Karpas-422 (cell line): ENCODE data around the gene RFX7. TPM values are rescaled to one million over a fixed set of nuclear protein-coding genes. Genes with fewer than 3 reads are reported as not detected.
"Not testable (repeated sequence)": the region's sequence is repeated elsewhere in the genome, so short reads cannot be mapped to it uniquely, and the experiment has no call there.

Experiments
- DNase-seq: peaks from one replicate; pipeline ENCODE4 v3.0.0-alpha.2; 2015
- H2AFZ ChIP-seq: fragments of 200-600 bp; sonication (generic); 2 replicates; pipeline ENCODE4 v1.6.1; 2014; ENCODE audit warnings: antibody characterized with exemption, low read length, mixed read lengths
- H3K27ac ChIP-seq: fragments of 200-600 bp; sonication (generic); 2 replicates; pipeline ENCODE4 v1.5.1; 2014; ENCODE audit warnings: mild to moderate bottlenecking, low read length, moderate library complexity
- H3K27me3 ChIP-seq: fragments of 200-600 bp; sonication (generic); 2 replicates; pipeline ENCODE4 v1.6.1; 2014; ENCODE audit warnings: low read length, mixed read lengths
- H3K36me3 ChIP-seq: fragments of 200-600 bp; sonication (generic); 2 replicates; pipeline ENCODE4 v1.6.1; 2014; ENCODE audit warnings: low read length, mixed read lengths; ENCODE audit not compliant: insufficient read depth
- H3K4me1 ChIP-seq: fragments of 200-600 bp; sonication (generic); 2 replicates; pipeline ENCODE4 v1.6.1; 2014; ENCODE audit warnings: mild to moderate bottlenecking, low read length, mixed read lengths
- H3K4me2 ChIP-seq: fragments of 200-600 bp; sonication (generic); 2 replicates; pipeline ENCODE4 v1.6.1; 2014; ENCODE audit warnings: low read length, low read depth, mild to moderate bottlenecking; ENCODE audit not compliant: poor library complexity, severe bottlenecking
- H3K4me3 ChIP-seq: fragments of 200-600 bp; sonication (generic); 2 replicates; pipeline ENCODE4 v1.5.1; 2014; ENCODE audit warnings: mild to moderate bottlenecking, antibody characterized with exemption, low read length, mixed read lengths
- H3K79me2 ChIP-seq: fragments of 200-600 bp; sonication (generic); 2 replicates; pipeline ENCODE4 v1.6.1; 2014; ENCODE audit warnings: mild to moderate bottlenecking, low read length, mixed read lengths
- H3K9ac ChIP-seq: fragments of 200-600 bp; sonication (generic); 2 replicates; pipeline ENCODE4 v1.6.0; 2014; ENCODE audit warnings: low read length
- H3K9me2 ChIP-seq: fragments of 200-600 bp; sonication (generic), shearing (Covaris generic); replicated peaks from 2 replicates; pipeline ENCODE4 v1.6.0; 2014; ENCODE audit warnings: mild to moderate bottlenecking, low read length, moderate library complexity; ENCODE audit not compliant: insufficient read depth
- H3K9me3 ChIP-seq: fragments of 300-700, 200-600 bp; sonication (generic); 2 replicates; pipeline ENCODE4 v1.6.1; 2014; ENCODE audit warnings: low read length, mixed read lengths
- H4K20me1 ChIP-seq: fragments of 200-600 bp; sonication (generic); 2 replicates; pipeline ENCODE4 v1.6.1; 2014; ENCODE audit warnings: mild to moderate bottlenecking, antibody characterized with exemption, low read length, low read depth; ENCODE audit not compliant: insufficient read depth
- total RNA-seq: library from RNA; depleted of rRNA; stranded (reverse); fragments of >200 nt; shearing (Covaris generic); gene quantifications from 2 replicates; pipeline ENCODE4 v1.2.3, GENCODE V29; 2014; ENCODE audit warnings: low replicate concordance

RFX7 gene
- total RNA-seq, 1 experiment from 2014 or later: 57.3 TPM

GRCh38 chr15:56207092-56207491 lies 36.6 kb downstream of the RFX7 start:
- no peaks in the 10 kb centered on the region for H3K9me2 ChIP-seq
- H3K27ac ChIP-seq: peak overlapping the region; percentile 21
- no peak overlapping the region for H3K4me2 ChIP-seq
- peaks cover 59% of the 10 kb centered on the region for H3K4me1 ChIP-seq
- no peak overlapping the region for H3K9ac ChIP-seq
- DNase-seq: no peak
- H4K20me1 ChIP-seq: peaks cover 14% of the 10 kb centered on the region; the same call in 1 of the 2 replicates
- peaks cover 100% of the 10 kb centered on the region for H3K79me2 ChIP-seq
- no peak overlapping the region for H3K4me3 ChIP-seq
- peaks cover 41% of the 10 kb centered on the region for H3K36me3 ChIP-seq
- no peaks in the 10 kb centered on the region for H3K9me3 ChIP-seq
- H3K27me3 ChIP-seq: no peaks in the 10 kb centered on the region
- H2AFZ ChIP-seq: no peak overlapping the region

GRCh38 chr15:56205061-56205876 lies 38.4 kb downstream of the RFX7 start:
- H3K4me1 ChIP-seq: peaks cover 59% of the 10 kb centered on the region
- peak overlapping the region; percentile 53 for H3K27ac ChIP-seq
- H3K9me3 ChIP-seq: no peaks in the 10 kb centered on the region
- H3K27me3 ChIP-seq: no peaks in the 10 kb centered on the region
- H3K9ac ChIP-seq: no peak overlapping the region
- H4K20me1 ChIP-seq: peaks cover 14% of the 10 kb centered on the region; the same call in 1 of the 2 replicates
- peak overlapping the region; percentile 8 for H3K4me2 ChIP-seq
- no peak overlapping the region for H3K4me3 ChIP-seq
- H3K36me3 ChIP-seq: peaks cover 24% of the 10 kb centered on the region; the same call in 1 of the 2 replicates
- no peaks in the 10 kb centered on the region for H3K9me2 ChIP-seq
- peaks cover 99% of the 10 kb centered on the region for H3K79me2 ChIP-seq
- DNase-seq: no peak
- H2AFZ ChIP-seq: no peak overlapping the region

GRCh38 chr15:56203312-56203922 lies 40.3 kb downstream of the RFX7 start:
- H3K9ac ChIP-seq, H3K9me2 ChIP-seq, H2AFZ ChIP-seq, DNase-seq, H3K9me3 ChIP-seq, H3K27me3 ChIP-seq, H3K4me2 ChIP-seq, H3K4me3 ChIP-seq, H3K27ac ChIP-seq: not testable (repeated sequence)
- Histone ChIP-seq H3K36me3 (peaks cover 22% of the 10 kb centered on the region), H3K4me1 (peaks cover 45% of the 10 kb centered on the region), H3K79me2 (peaks cover 99% of the 10 kb centered on the region), H4K20me1 (peaks cover 14% of the 10 kb centered on the region; the same call in 1 of the 2 replicates)

GRCh38 chr15:56202701-56203100 lies 41.0 kb downstream of the RFX7 start:
- Histone ChIP-seq H3K79me2 (peaks cover 99% of the 10 kb centered on the region), H3K9ac (no peak overlapping the region), H3K4me3 (no peak overlapping the region), H2AFZ (no peak overlapping the region), H3K9me2 (no peaks in the 10 kb centered on the region), H3K36me3 (peaks cover 22% of the 10 kb centered on the region), H3K4me2 (no peak overlapping the region), H4K20me1 (peaks cover 9% of the 10 kb centered on the region), H3K27me3 (no peaks in the 10 kb centered on the region), H3K27ac (no peak overlapping the region), H3K4me1 (peaks cover 38% of the 10 kb centered on the region), H3K9me3 (no peaks in the 10 kb centered on the region)
- DNase-seq: no peak

GRCh38 chr15:56199038-56199437 lies 44.6 kb downstream of the RFX7 start:
- Histone ChIP-seq H3K27me3 (no peaks in the 10 kb centered on the region), H3K27ac (no peak overlapping the region), H3K9me2 (no peaks in the 10 kb centered on the region; the same call in 1 of the 2 replicates), H3K9ac (no peak overlapping the region), H3K9me3 (no peaks in the 10 kb centered on the region), H3K36me3 (peaks cover 13% of the 10 kb centered on the region), H3K4me3 (no peak overlapping the region), H3K4me1 (peaks cover 4% of the 10 kb centered on the region; the same call in 1 of the 2 replicates), H4K20me1 (no peaks in the 10 kb centered on the region; the same call in none of the 2 replicates), H3K79me2 (peaks cover 99% of the 10 kb centered on the region), H3K4me2 (no peak overlapping the region), H2AFZ (no peak overlapping the region)
- DNase-seq: no peak

- no peak for DNase-seq
- peaks cover 100% of the 10 kb centered on the region for H3K79me2 ChIP-seq
- peaks cover 10% of the 10 kb centered on the region for H4K20me1 ChIP-seq
- no peak overlapping the region for H3K9ac ChIP-seq
- no peaks in the 10 kb centered on the region; the same call in 1 of the 2 replicates for H3K9me2 ChIP-seq
- H3K4me1 ChIP-seq: peaks cover 4% of the 10 kb centered on the region; the same call in 1 of the 2 replicates
- H3K27me3 ChIP-seq: no peaks in the 10 kb centered on the region
- H3K36me3 ChIP-seq: no peaks in the 10 kb centered on the region; the same call in none of the 2 replicates
- H2AFZ ChIP-seq: no peak overlapping the region
- H3K27ac ChIP-seq: no peak overlapping the region
- H3K4me2 ChIP-seq: no peak overlapping the region
- no peaks in the 10 kb centered on the region for H3K9me3 ChIP-seq
- H3K4me3 ChIP-seq: no peak overlapping the region
Measured at GRCh38 chr15:56194035-56194434, 49.6 kb downstream of the RFX7 start.

- no peak for DNase-seq
- Histone ChIP-seq H2AFZ (no peak overlapping the region), H3K79me2 (peaks cover 100% of the 10 kb centered on the region), H3K4me3 (no peak overlapping the region), H3K27me3 (no peaks in the 10 kb centered on the region), H3K36me3 (no peaks in the 10 kb centered on the region; the same call in none of the 2 replicates), H3K4me2 (no peak overlapping the region), H3K4me1 (peaks cover 4% of the 10 kb centered on the region; the same call in 1 of the 2 replicates), H4K20me1 (peaks cover 10% of the 10 kb centered on the region), H3K9me2 (no peaks in the 10 kb centered on the region; the same call in 1 of the 2 replicates), H3K9me3 (no peaks in the 10 kb centered on the region), H3K9ac (no peak overlapping the region), H3K27ac (no peak overlapping the region)
Measured at GRCh38 chr15:56192659-56193442, 50.8 kb downstream of the RFX7 start.
